ENCODE results near the gene HMCN2.

- no peak for TF ChIP-seq CTCF (IDR thresholded peaks at IDR 0.05)
- TF ChIP-seq POLR2A (IDR thresholded peaks at IDR 0.05) = no peak
These were observed 214.0 kb downstream of the HMCN2 start for GRCh38 chr9:130479587-130479986.

Measured in ovary (tissue), 3 donors.